PFSK-1 (cell line): ENCODE results near the gene CDK1.

Experiments used
- FOXP2 ChIP-seq: optimal IDR thresholded peaks from 2 replicates; pipeline ENCODE3; 2011; ENCODE audit warnings: borderline replicate concordance, control low read depth, inconsistent platforms; ENCODE audit not compliant: insufficient read depth; ENCODE audit errors: extremely low read length, extremely low read depth
- POLR2AphosphoS5 ChIP-seq: IDR thresholded peaks from 2 replicates; pipeline ENCODE4 v1.6.1; 2012; ENCODE audit warnings: low read depth, mild to moderate bottlenecking, control low read depth, low read length, moderate library complexity
- TAF1 ChIP-seq: IDR thresholded peaks from 2 replicates; pipeline ENCODE4 v1.6.1; 2012; ENCODE audit warnings: low read length, control low read depth, borderline replicate concordance; ENCODE audit not compliant: insufficient read depth
- TF ChIP-seq, protein P1 (sequence below), 2 experiments: IDR thresholded peaks; 2 replicates each; pipeline versions ENCODE4 v1.6.1 to v1.8.0; 2011 to 2012; ENCODE audit warnings: low read depth in 2 of 2, low read length in 2 of 2, control low read depth in 1 of 2, inconsistent platforms in 1 of 2, mild to moderate bottlenecking in 1 of 2, moderate library complexity in 1 of 2; ENCODE audit not compliant: insufficient read depth in 1 of 2

DNA sequence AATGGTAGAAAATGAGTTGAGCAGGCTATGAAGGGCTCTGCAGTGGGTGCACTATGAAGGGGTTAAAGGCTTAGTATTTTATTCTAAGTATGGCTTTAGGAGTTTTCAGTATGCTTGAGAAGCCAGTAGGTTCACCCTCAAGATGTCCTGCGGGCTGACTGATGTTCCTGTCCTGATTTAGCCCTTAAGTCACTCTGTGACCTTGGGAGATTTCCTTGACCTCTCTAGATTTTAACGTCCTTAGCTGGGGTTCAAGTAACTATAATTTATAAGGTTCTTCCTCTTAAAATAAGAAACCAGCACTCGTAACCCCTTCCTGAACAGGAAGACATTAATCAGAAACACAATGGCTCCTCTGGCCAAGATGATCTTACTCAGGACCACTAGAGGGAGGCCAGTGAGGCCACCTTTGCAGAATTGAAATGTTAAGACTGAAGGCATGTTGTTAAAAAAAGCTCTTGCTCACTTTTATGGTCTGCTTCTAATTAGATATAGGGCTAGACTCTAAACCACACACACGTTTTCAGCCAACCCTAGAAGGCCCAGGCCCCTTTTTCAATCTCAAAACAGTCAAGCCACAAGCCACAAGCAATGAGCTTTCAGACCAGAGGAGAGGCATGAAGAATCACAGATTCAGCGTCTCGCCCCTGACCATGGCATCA, 41.9 kb downstream of the CDK1 start:
- TF ChIP-seq POLR2AphosphoS5 (no peak), TAF1 (no peak), FOXP2 (no peak)
- TF ChIP-seq, protein P1, sequence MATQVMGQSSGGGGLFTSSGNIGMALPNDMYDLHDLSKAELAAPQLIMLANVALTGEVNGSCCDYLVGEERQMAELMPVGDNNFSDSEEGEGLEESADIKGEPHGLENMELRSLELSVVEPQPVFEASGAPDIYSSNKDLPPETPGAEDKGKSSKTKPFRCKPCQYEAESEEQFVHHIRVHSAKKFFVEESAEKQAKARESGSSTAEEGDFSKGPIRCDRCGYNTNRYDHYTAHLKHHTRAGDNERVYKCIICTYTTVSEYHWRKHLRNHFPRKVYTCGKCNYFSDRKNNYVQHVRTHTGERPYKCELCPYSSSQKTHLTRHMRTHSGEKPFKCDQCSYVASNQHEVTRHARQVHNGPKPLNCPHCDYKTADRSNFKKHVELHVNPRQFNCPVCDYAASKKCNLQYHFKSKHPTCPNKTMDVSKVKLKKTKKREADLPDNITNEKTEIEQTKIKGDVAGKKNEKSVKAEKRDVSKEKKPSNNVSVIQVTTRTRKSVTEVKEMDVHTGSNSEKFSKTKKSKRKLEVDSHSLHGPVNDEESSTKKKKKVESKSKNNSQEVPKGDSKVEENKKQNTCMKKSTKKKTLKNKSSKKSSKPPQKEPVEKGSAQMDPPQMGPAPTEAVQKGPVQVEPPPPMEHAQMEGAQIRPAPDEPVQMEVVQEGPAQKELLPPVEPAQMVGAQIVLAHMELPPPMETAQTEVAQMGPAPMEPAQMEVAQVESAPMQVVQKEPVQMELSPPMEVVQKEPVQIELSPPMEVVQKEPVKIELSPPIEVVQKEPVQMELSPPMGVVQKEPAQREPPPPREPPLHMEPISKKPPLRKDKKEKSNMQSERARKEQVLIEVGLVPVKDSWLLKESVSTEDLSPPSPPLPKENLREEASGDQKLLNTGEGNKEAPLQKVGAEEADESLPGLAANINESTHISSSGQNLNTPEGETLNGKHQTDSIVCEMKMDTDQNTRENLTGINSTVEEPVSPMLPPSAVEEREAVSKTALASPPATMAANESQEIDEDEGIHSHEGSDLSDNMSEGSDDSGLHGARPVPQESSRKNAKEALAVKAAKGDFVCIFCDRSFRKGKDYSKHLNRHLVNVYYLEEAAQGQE (IDR thresholded peaks at IDR 0.05; ENCODE audit: insufficient read depth in 1 of 2, low read depth in 2 of 2, low read length in 2 of 2): no peak
